Hepatocyte (in vitro differentiated cells): Measurements from ENCODE around the gene ITPKC. TPM values are rescaled to one million over a fixed set of nuclear protein-coding genes. Genes with fewer than 3 reads are reported as not detected.

Source experiments
- DNase-seq: peaks from one replicate; pipeline ENCODE4 v3.0.0-alpha.2; 2016; ENCODE audit warnings: low spot score
- H2AFZ ChIP-seq: fragments of 200-600 bp; sonication (generic); 2 replicates; pipeline ENCODE4 v1.6.0; 2016; ENCODE audit warnings: antibody characterized with exemption, mild to moderate bottlenecking
- H3K27ac ChIP-seq: fragments of 200-600 bp; sonication (generic); 2 replicates; pipeline ENCODE4 v1.5.1; 2016; ENCODE audit warnings: mild to moderate bottlenecking
- H3K27me3 ChIP-seq: fragments of 200-600 bp; sonication (generic); 2 replicates; pipeline ENCODE4 v1.6.1; 2016
- H3K36me3 ChIP-seq: fragments of 200-600 bp; sonication (generic); replicated peaks from 2 replicates; pipeline ENCODE4 v1.5.1; 2016; ENCODE audit warnings: low read depth; ENCODE audit not compliant: insufficient read depth
- H3K4me1 ChIP-seq: fragments of 200-600 bp; sonication (generic); 2 replicates; pipeline ENCODE4 v1.5.1; 2016; ENCODE audit warnings: mild to moderate bottlenecking, moderate library complexity; ENCODE audit not compliant: insufficient read depth
- H3K4me2 ChIP-seq: fragments of 200-600 bp; sonication (generic); 2 replicates; pipeline ENCODE4 v1.6.0; 2016
- H3K4me3 ChIP-seq: fragments of 200-600 bp; sonication (generic); 2 replicates; pipeline ENCODE4 v1.5.1; 2016; ENCODE audit warnings: mild to moderate bottlenecking
- H3K79me2 ChIP-seq: fragments of 200-600 bp; sonication (generic); 2 replicates; pipeline ENCODE4 v1.6.0; 2017; ENCODE audit warnings: mild to moderate bottlenecking
- H3K9me2 ChIP-seq: fragments of 200-600 bp; sonication (generic); replicated peaks from 2 replicates; pipeline ENCODE4 v1.6.0; 2017; ENCODE audit warnings: mild to moderate bottlenecking; ENCODE audit not compliant: insufficient read depth
- H3K9me3 ChIP-seq: fragments of 200-600 bp; sonication (generic); 2 replicates; pipeline ENCODE4 v1.5.1; 2016; ENCODE audit warnings: low read depth, mild to moderate bottlenecking
- H4K20me1 ChIP-seq: fragments of 200-600 bp; sonication (generic); 2 replicates; pipeline ENCODE4 v1.6.0; 2016; ENCODE audit warnings: mild to moderate bottlenecking; ENCODE audit not compliant: insufficient read depth, poor library complexity, severe bottlenecking
- CTCF ChIP-seq: fragments of 200-600 bp; sonication (generic); IDR thresholded peaks from 2 replicates; pipeline ENCODE4 v1.5.1; 2016; ENCODE audit warnings: antibody characterized with exemption, mild to moderate bottlenecking; ENCODE audit not compliant: poor library complexity
- EZH2 ChIP-seq: fragments of 200-600 bp; sonication (generic); IDR thresholded peaks from 2 replicates; pipeline ENCODE4 v1.6.1; 2016; ENCODE audit warnings: antibody characterized with exemption, mild to moderate bottlenecking, borderline replicate concordance
- EZH2phosphoT487 ChIP-seq: fragments of 200-600 bp; sonication (generic); IDR thresholded peaks from one replicate; pipeline ENCODE4 v1.6.1; 2018; ENCODE audit warnings: antibody characterized with exemption, mild to moderate bottlenecking, low read depth, moderate library complexity; ENCODE audit not compliant: unreplicated experiment, severe bottlenecking
- WGBS: methylation state at CpG from one replicate; pipeline ENCODE4 v1.1.6; 2016; ENCODE audit warnings: low lambda C conversion rate; ENCODE audit errors: missing lambda C conversion rate; 5-methylcytosine and 5-hydroxymethylcytosine counted together
- polyA plus RNA-seq: library from polyadenylated mRNA; unstranded; fragments of >200 nt; fragmentation: Nextera tagmentation; extraction: Ambion mirVana; gene quantifications from 2 replicates; pipeline ENCODE4 v1.2.1, GENCODE V29; 2016
- total RNA-seq: library from RNA; depleted of rRNA; stranded (reverse); fragments of >200 nt; gene quantifications from 2 replicates; pipeline ENCODE4 v1.2.3, GENCODE V29; 2014

Gene ITPKC
- total and polyA plus RNA-seq, 2 experiments from 2014 or later: 52.9 to 75.8 TPM

GRCh38 chr19:40752257-40752781 lies 35.4 kb downstream of the ITPKC start:
- TF ChIP-seq CTCF: no peak
- no peak for TF ChIP-seq EZH2
- TF ChIP-seq EZH2phosphoT487: no peak
- peaks cover 40% of the 10 kb centered on the region for H3K4me1 ChIP-seq
- H4K20me1 ChIP-seq: peaks cover 3% of the 10 kb centered on the region
- H3K36me3 ChIP-seq: no peaks in the 10 kb centered on the region
- H3K9me3 ChIP-seq: no peaks in the 10 kb centered on the region
- H3K9me2 ChIP-seq: no peaks in the 10 kb centered on the region
- H3K4me3 ChIP-seq: peak overlapping the region; percentile 29
- no peak for DNase-seq
- 83% methylated on average over 12 of the region's 12 CpGs for WGBS
- H2AFZ ChIP-seq: no peak overlapping the region
- H3K4me2 ChIP-seq: peak overlapping the region; percentile 78
- H3K27ac ChIP-seq: peak overlapping the region; percentile 72
- H3K27me3 ChIP-seq: no peaks in the 10 kb centered on the region
- peaks cover 64% of the 10 kb centered on the region for H3K79me2 ChIP-seq

- Histone ChIP-seq H3K4me2 (peak overlapping the region; percentile 75), H3K79me2 (peaks cover 72% of the 10 kb centered on the region), H3K9me2 (no peaks in the 10 kb centered on the region), H2AFZ (no peak overlapping the region), H3K27me3 (no peaks in the 10 kb centered on the region), H3K9me3 (no peaks in the 10 kb centered on the region), H3K36me3 (no peaks in the 10 kb centered on the region), H3K4me1 (peaks cover 33% of the 10 kb centered on the region), H4K20me1 (peaks cover 3% of the 10 kb centered on the region), H3K27ac (peak overlapping the region; percentile 96), H3K4me3 (no peak overlapping the region)
- peak; percentile 73 for DNase-seq
- 68% methylated on average over 9 of the region's 9 CpGs for WGBS
- no peak for TF ChIP-seq CTCF
These were observed 37.8 kb downstream of the ITPKC start for GRCh38 chr19:40754611-40755247.

- Histone ChIP-seq H3K4me1 (peaks cover 30% of the 10 kb centered on the region), H3K27me3 (no peaks in the 10 kb centered on the region), H3K9me2 (no peaks in the 10 kb centered on the region), H3K36me3 (no peaks in the 10 kb centered on the region), H2AFZ (no peak overlapping the region), H3K79me2 (peaks cover 70% of the 10 kb centered on the region), H3K9me3 (no peaks in the 10 kb centered on the region), H3K4me2 (peak overlapping the region; percentile 75), H4K20me1 (peaks cover 3% of the 10 kb centered on the region), H3K27ac (peak overlapping the region; percentile 96), H3K4me3 (no peak overlapping the region)
- 91% methylated on average over 3 of the region's 3 CpGs for whole genome bisulfite sequencing
- no peak for DNase-seq
- TF ChIP-seq CTCF (no peak), EZH2phosphoT487 (no peak), EZH2 (no peak)
These were observed 38.3 kb downstream of the ITPKC start for GRCh38 chr19:40755248-40755624.
